ENCODE results near the gene ACKR1. TPM values are rescaled to one million over a fixed set of nuclear protein-coding genes. Genes with fewer than 3 reads are reported as not detected.

ACKR1 gene
- total RNA-seq, 1 donor from 2014 or later, result not detected

DNA sequence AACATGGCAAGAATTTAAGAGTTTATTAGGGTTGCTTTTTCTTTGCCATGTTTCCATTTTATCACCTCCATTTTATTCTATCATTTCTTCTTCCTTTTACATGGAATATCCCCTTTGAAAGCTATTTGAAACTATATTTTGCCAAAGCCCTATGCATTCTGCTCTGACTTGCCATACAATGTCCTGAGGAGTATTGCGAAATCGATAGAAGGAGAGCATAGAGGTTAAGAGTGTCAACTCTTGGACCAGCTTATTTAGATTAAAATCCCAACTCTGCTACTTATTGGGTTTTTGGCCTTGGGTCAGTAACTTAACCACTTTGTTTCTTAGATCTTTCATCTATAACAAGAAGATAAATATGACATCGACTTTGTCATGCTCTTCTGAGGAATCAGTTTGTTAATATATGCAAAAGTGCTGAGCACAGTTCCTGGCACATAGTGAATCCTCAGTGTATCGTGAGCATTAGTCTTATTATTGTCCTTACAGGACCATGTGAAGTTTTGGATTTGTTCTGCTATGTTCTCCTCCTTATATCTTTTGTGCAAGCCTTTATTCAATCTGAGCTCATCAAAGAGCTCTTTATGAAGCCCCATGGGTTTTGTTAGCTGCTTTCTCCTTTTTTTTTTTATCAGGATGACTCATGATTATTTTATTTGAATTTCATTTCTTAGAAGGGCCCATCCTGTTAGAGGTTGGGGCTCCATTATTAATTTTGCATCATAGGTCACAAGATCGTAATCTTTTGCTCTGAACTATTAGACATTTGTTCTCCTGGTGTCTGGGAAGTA lies 17.6 kb downstream of the ACKR1 start:
- no peak for DNase-seq (ENCODE audit: low read depth in 2 of 2)

- DNase-seq (ENCODE audit: low read depth in 2 of 2), result no peak
Measured at GRCh38 chr1:159223004-159223403, 18.3 kb downstream of the ACKR1 start.

DNA sequence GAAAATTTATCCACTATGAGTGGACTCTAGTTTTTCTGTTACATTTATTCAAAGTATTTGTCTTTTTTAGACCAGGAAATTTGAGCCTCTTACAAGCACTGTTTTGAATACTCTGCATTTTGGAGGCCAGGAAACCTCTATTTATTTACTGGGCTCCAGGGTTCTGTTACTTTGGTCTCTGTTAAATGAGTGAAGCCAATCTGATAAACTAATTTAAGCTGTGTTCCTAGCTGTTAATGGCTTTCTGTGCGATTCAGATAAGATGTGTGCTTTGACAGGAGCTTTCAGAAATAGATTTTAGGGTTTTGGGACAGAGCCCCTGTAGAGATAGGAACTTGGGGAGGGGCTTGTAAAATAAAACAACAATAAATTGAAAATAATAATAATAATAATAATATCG lies 23.9 kb downstream of the ACKR1 start:
- no peak for DNase-seq (ENCODE audit: low read depth in 2 of 2)

- DNase-seq (ENCODE audit: low read depth in 2 of 2), result no peak
Measured at GRCh38 chr1:159229260-159229885, 24.7 kb downstream of the ACKR1 start.

DNA sequence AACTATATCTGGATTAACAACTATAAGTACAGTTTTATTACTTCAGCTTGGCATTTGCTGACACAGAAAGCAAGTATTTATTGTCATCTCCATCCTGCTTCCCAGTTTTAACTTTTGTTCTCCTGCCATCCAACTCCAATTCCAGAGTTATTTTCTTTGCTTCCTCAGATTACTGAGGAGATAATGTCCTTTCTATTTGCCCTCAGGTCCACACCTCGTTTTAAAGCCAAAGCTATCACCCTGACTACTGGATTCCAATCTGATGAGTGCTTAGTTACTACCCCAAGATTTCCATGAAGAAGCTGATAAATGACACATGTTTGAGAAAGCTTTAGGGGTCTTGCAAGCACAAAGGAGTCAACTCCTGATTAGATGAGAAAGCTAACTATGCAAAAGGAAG lies 25.2 kb downstream of the ACKR1 start:
- no peak for DNase-seq (ENCODE audit: low read depth in 2 of 2)

DNA sequence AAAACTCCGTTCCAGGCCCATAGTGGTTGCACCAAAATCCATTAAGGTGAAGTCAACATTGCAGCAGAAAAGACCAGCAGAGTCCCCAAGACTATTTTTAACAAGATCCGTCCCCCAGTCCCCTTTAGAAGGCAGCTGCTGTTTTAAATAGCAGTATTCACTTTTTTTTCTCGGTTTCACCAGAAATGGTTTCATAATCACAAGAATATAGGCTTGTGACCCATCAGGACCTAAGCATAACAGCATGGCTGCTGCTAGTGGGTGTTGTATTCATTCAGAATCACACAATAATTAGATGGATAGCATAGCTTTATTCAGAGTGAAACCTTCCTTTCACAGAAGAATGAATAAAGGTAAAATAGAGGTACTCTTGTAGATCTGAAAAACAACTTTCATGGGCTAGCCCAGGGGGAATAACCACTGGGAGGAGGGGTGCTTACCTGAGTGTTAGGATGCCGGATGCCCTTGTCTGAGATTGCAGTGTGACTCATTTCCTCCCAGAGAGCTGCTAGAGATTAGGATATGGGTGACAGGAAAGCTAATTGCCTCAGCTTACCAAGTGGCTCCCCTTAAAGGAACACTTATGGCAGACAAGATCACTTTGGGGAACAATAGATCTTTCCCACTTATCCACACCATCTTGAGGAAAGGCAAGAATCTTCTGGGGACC lies 35.0 kb downstream of the ACKR1 start:
- DNase-seq (ENCODE audit: low read depth in 2 of 2), result no peak

GRCh38 chr1:159247266-159247665 lies 42.6 kb downstream of the ACKR1 start:
- DNase-seq (ENCODE audit: low read depth in 2 of 2), result no peak

- no peak for DNase-seq (ENCODE audit: low read depth in 2 of 2)
Measured at GRCh38 chr1:159248311-159248710, 43.6 kb downstream of the ACKR1 start.

- peak; percentile 0 to 2 for DNase-seq (ENCODE audit: low read depth in 2 of 2)
Measured at GRCh38 chr1:159250638-159251216, 46.1 kb downstream of the ACKR1 start.

Other genes with a start within 250 kb of the ACKR1 start
- gene IFI16, start 195.0 kb upstream of the ACKR1 start, total RNA-seq, result 33.9 and 51.2 TPM in 2 replicates
- gene AIM2, start 128.1 kb upstream of the ACKR1 start, total RNA-seq, result not detected in 2 replicates
- gene CADM3, start 33.3 kb upstream of the ACKR1 start, total RNA-seq, result under 0.01 and 0.40 TPM in 2 replicates
- gene FCER1A, start 97.5 kb downstream of the ACKR1 start, total RNA-seq, result not detected in 2 replicates
- gene OR10J4, start 227.3 kb downstream of the ACKR1 start, total RNA-seq, result not detected in 2 replicates
- gene OR10J1, start 234.8 kb downstream of the ACKR1 start, total RNA-seq, result not detected in 2 replicates